RKO (cell line): ENCODE data around the gene ZNF22.

Experiments
- DNase-seq: peaks from one replicate; pipeline ENCODE4 v3.0.0-alpha.2; 2016; ENCODE audit warnings: low spot score

ZNF22 gene

DNA sequence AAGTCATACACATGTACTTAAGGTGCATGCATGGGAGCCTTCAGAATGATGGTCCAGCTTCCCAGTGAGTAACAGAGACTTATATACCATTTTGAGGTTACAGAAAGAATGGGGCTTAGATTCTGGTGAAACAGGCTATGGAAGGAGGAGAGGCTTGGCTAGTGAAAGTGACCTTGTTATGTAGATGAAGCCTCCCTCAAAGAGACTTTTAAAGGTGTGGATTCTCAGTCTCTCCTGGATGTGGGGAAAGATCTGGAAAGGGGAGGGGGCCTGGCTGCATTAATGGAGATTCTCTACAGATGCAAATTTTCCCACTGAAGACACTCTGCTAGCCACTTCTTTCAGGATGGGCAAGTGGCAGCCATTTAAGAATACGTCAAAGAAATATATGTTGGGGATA lies 35.6 kb upstream of the ZNF22 start:
- no peak for DNase-seq

- no peak for DNase-seq
These were observed 35.0 kb upstream of the ZNF22 start for GRCh38 chr10:44965651-44966097.

DNA sequence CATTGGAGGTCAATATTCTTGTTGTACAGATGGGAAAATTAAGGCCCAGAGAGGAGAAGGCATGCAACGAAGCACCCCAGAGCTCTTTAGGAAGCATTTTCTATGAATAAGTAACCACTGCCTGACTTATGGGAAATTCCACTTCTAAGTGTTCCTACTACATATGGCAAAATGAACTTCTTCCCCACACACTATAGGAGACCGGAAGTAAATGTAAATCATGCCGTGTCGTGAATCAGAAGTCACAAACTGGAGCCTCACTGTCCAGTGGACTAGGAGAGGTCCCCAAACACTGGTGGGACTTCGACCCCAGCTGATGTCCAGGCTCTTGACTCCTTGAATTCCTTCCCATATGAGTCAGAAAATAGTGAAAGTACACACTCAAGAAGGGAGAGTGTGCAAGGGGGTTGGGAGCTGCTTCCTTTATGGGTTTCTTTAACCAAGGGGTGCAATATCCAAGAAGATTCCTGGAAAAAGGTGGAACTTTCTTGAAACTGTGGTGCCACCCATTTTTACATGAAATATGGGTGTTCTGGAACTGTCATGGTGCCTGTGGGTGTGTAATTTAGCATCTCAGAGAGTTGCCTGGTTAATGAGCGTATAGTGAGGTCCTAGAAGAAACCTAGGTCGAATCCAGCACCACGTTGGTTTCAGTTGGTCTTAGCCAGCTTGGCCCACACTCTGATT lies 34.5 kb upstream of the ZNF22 start:
- DNase-seq = no peak

DNA sequence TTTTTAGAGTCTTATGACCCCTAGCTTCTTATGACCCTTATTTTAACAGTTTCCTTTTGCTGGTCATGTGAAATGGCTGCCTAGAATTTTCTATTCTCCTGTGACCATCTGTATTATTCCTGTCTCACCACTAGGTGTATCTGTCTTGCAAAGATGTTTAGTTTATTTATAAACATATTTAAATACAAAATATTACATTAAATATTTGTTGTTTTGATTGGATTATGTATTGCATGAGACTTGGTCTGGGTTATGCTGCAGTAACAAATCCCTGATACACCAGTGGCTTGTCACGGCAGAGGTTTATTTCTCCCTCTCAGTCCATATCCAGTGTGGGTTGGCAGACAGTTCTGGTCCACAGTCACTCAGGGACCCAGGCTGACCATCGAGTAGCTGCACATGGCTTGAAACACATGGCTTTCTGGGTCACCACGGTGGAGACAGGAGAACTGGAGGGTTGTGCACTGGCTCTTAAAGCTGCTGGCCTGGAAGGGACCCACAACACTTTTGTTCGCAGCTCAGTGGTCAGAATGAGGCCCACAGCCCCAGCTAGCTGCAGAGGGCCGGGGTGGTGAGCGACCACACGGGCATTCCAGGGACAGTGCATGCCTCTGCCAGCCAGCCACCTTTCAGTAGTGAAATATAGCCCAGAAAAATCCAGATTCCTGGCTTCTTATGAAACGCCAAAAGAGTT lies 33.8 kb upstream of the ZNF22 start:
- peak; percentile 23 for DNase-seq

- no peak for DNase-seq
These were observed 33.1 kb upstream of the ZNF22 start for GRCh38 chr10:44967616-44968015.

GRCh38 chr10:44968091-44968490 lies 32.6 kb upstream of the ZNF22 start:
- DNase-seq = no peak

- DNase-seq = no peak
These were observed 32.0 kb upstream of the ZNF22 start for GRCh38 chr10:44968500-44969400.

GRCh38 chr10:44969854-44970253 lies 30.9 kb upstream of the ZNF22 start:
- DNase-seq = no peak

DNA sequence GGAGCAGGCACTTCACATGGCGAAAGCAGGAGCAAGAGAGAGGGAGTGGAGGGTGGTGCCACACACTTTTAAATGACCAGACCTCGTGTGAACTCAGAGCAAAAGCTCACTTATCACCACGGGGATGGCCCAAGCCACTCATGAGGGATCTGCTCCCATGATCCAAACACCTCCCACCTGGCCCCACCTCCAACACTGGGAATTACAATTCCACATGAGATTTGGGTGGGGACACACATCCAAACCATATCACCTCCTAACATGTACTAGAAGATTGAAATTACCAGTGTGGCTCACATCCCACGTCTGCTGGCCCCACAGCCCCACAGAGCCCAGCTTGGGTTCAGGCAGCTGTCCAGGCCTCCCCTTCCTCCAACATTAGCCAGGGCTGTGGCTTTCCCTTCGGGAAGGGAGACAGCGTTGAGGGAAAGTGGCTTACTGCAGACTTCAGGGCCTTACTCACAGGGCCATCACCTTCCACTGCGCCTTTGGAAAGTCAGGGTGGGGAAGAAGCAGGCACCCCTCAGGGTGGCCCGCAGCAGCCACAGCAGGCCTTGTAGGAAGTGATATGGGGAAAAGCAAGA lies 29.8 kb upstream of the ZNF22 start:
- DNase-seq = no peak

- DNase-seq = no peak
These were observed 29.3 kb upstream of the ZNF22 start for GRCh38 chr10:44971434-44971833.

- DNase-seq = no peak
These were observed 28.6 kb upstream of the ZNF22 start for GRCh38 chr10:44971935-44972757.

DNA sequence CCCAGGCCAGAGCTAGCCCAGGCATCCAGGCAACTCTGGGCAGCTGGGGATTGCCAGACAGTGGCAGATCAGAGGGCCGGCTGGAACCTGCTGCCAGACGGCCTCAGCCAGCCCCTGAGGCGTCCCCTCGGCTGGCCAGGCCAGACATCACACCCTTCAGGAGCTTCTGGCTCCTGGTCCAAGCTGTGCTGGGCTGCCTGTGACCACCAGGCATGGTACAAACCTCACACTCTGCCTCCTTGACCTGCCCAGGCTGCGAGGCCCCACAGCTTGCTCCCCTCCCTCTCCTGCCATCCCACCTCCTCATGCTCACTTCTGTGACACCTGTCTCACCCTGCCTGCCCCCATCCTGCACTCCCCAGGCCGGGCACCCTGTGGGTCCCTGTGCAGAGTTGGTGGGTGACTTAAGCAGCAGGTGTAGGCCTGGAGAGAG lies 27.8 kb upstream of the ZNF22 start:
- DNase-seq = no peak

- DNase-seq = no peak
These were observed 27.2 kb upstream of the ZNF22 start for GRCh38 chr10:44973323-44974081.

GRCh38 chr10:44974082-44974627 lies 26.6 kb upstream of the ZNF22 start:
- DNase-seq = peak; percentile 35

- peak; percentile 88 for DNase-seq
These were observed 25.9 kb upstream of the ZNF22 start for GRCh38 chr10:44974628-44975430.

- no peak for DNase-seq
These were observed 25.0 kb upstream of the ZNF22 start for GRCh38 chr10:44975431-44976331.

DNA sequence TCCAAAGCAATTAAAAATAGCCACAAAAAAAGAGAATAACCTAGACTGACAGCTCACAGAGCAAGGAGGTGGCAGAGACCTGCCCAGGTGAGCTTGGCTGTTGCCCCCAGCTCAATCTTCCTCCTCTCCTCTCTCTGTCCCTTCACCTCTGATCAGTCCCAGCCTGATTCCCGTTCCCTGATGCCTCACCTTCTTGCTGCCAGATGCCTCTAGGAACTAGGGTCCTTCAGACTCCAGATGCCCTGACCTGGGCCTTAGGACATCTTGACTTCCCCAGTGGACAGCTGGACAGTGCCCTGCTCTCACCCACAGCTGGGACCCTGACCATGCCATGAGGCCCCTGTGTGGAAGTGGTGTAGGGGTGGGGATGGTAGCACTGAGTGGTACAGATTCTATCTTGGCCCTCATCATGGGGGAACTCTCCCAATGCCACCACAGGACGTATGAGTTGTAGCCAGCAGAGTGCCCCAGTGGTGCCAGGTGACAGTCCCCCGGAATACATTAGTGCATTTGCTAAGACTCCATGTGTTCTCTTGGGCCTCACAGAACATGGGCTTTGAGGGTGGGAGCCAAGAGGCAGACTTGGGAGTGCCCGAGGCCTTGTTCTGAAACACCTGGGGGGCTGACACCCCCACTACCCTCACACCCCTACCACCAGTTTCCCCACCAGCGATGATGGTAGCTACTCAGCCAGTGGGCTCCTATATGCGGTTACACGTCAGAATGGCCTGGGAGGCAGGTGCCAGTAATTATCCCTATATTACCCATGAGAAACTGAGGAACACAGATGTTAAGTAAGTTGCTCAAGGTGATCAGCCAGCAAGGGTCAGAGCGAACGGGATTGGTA lies 24.1 kb upstream of the ZNF22 start:
- no peak for DNase-seq
